ENCODE data around the gene PKN3.

DNA sequence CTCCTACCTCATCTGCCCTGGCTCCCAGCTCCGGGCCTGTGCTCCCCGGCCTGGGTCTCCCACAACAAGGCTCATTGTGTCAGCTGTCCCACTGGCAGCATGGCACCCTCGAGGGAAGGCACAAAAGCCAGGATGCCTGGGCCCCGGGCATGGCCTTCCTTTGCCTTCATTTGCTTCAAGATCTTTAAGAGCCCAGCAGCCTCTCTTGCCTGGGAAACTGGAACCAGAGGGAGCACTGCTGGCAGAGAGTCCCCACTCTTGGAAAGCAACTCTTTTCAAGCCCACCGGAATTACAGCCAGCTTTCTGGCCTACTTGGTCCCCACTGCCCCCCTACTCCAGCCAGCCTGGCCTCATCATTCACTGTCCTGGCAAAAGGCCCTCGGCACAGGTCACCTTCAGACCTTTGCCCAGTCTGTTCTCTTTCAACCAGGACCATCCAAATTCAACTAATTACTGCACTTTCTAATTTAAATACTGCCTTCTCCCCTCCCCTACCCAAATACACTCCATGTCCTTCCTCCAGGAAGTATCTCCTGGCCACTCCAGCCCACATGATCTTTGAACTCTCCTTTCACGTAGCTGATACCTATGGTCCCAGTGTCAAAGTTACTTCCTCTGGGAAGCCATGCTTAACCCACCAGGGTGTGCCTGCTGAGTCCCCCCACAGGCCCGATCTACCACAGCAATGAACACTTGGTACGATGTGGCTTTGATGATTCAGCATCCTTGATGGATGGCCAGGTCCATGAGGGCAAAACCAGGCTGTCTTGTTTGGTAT is 60.6 kb downstream of the PKN3 start:
- TF ChIP-seq GATA2 (IDR thresholded peaks at IDR 0.05; ENCODE audit: low read depth, low read length), result no peak
- no peak for TF ChIP-seq GATA3 (IDR thresholded peaks at IDR 0.05; ENCODE audit: low read depth, low read length)

Measured in SH-SY5Y (cell line).